Activated CD4-positive, alpha-beta memory T cell treated with anti-CD3 and anti-CD28 coated beads, Interleukin-2, amount 10 ng/mL, durations not matched to agents 7 days and 5 days (primary cell): Measurements from ENCODE around the gene HEATR9. TPM values are rescaled to one million over a fixed set of nuclear protein-coding genes. Genes with fewer than 3 reads are reported as not detected.

Experiments used
- CTCF ChIA-PET: fragments of 350-600 bp; sonication (Branson Sonifier 250); formaldehyde crosslinking; loops from one replicate; lab custom pipeline; 2021; ENCODE audit warnings: antibody characterized with exemption, inconsistent platforms; lab: Charles Lee
- POLR2A ChIA-PET: fragments of 350-600 bp; sonication (Branson Sonifier 250); formaldehyde crosslinking; loops from one replicate; lab custom pipeline; 2021; ENCODE audit warnings: antibody characterized with exemption; lab: Charles Lee
- DNase-seq: peaks from one replicate; pipeline ENCODE4 v3.0.0-alpha.2; 2020
- H3K27ac Mint-ChIP-seq: one replicate; pipeline ENCODE4 v1.8.0; 2021; ENCODE audit warnings: mild to moderate bottlenecking, mixed read lengths
- H3K27me3 Mint-ChIP-seq: one replicate; pipeline ENCODE4 v1.8.0; 2021; ENCODE audit warnings: mixed read lengths
- H3K36me3 Mint-ChIP-seq: one replicate; pipeline ENCODE4 v1.8.0; 2021; ENCODE audit warnings: low read depth, mixed read lengths
- H3K4me1 Mint-ChIP-seq: one replicate; pipeline ENCODE4 v1.8.0; 2021; ENCODE audit warnings: mixed read lengths
- H3K4me3 Mint-ChIP-seq: one replicate; pipeline ENCODE4 v1.8.0; 2021; ENCODE audit warnings: mild to moderate bottlenecking, mixed read lengths
- H3K9me3 Mint-ChIP-seq: one replicate; pipeline ENCODE4 v1.8.0; 2021; ENCODE audit warnings: mixed read lengths
- total RNA-seq, 2 experiments: library from RNA; stranded (reverse); gene quantifications; one replicate each; pipeline ENCODE4 v1.2.3, GENCODE V29; 2021

HEATR9 gene
- total RNA-seq, 2 experiments from 2014 or later, result 2.3 to 3.1 TPM

- Mint-ChIP-seq H3K27ac (peak overlapping the region; percentile 76), H3K27me3 (no peaks in the 10 kb centered on the region), H3K4me3 (peak overlapping the region; percentile 47), H3K36me3 (peaks cover 75% of the 10 kb centered on the region), H3K4me1 (peaks cover 75% of the 10 kb centered on the region), H3K9me3 (no peaks in the 10 kb centered on the region)
- DNase-seq, result peak; percentile 28
- POLR2A ChIA-PET, result interaction anchor here (0.5 to 9.4 kb wide), 11 partner anchors 17 to 66 kb away, joined by 3 to 228 read pairs (median 5); partner anchors contain the start of genes RDM1 and TAF15
- CTCF ChIA-PET, result interaction anchor here (1.1 to 1.7 kb wide), 3 partner anchors 25 to 111 kb away, joined by 4 to 9 read pairs (median 4); partner anchors contain the start of gene TAF15
Observed at GRCh38 chr17:35875072-35875799, 6.5 kb upstream of the HEATR9 start.

GRCh38 chr17:35872196-35872980 lies 3.7 kb upstream of the HEATR9 start:
- H3K9me3 Mint-ChIP-seq, result no peaks in the 10 kb centered on the region
- POLR2A ChIA-PET, result interaction anchor here (0.7 to 2.1 kb wide), 5 partner anchors 8 to 63 kb away, joined by 3 to 17 read pairs (median 6); partner anchors contain the start of genes CCL5 and TAF15
- H3K36me3 Mint-ChIP-seq, result peaks cover 51% of the 10 kb centered on the region
- no peak for DNase-seq
- H3K27me3 Mint-ChIP-seq, result no peaks in the 10 kb centered on the region
- CTCF ChIA-PET, result interaction anchor here (0.5 to 3.4 kb wide), 9 partner anchors 10 to 200 kb away, joined by 3 to 16 read pairs (median 5); partner anchors contain the start of gene RDM1
- peak overlapping the region; percentile 52 for H3K27ac Mint-ChIP-seq
- H3K4me1 Mint-ChIP-seq, result peaks cover 59% of the 10 kb centered on the region
- H3K4me3 Mint-ChIP-seq, result no peak overlapping the region

GRCh38 chr17:35870906-35871819 lies 2.5 kb upstream of the HEATR9 start:
- Mint-ChIP-seq H3K4me1 (peaks cover 54% of the 10 kb centered on the region), H3K27ac (peak overlapping the region; percentile 52), H3K27me3 (no peaks in the 10 kb centered on the region), H3K36me3 (peaks cover 42% of the 10 kb centered on the region), H3K4me3 (no peak overlapping the region), H3K9me3 (no peaks in the 10 kb centered on the region)
- POLR2A ChIA-PET, result interaction anchor here (0.8 to 2.1 kb wide), 7 partner anchors 9 to 62 kb away, joined by 3 to 17 read pairs (median 5); partner anchors contain the start of genes CCL5, RDM1 and TAF15
- DNase-seq, result peak; percentile 35
- CTCF ChIA-PET, result interaction anchor here (0.6 to 3.4 kb wide), 9 partner anchors 11 to 201 kb away, joined by 3 to 16 read pairs (median 5); partner anchors contain the start of gene RDM1

GRCh38 chr17:35867574-35867973 lies 1.1 kb downstream of the HEATR9 start:
- H3K4me3 Mint-ChIP-seq, result no peak overlapping the region
- peaks cover 43% of the 10 kb centered on the region for H3K4me1 Mint-ChIP-seq

GRCh38 chr17:35866341-35866950 lies 2.2 kb downstream of the HEATR9 start:
- no peaks in the 10 kb centered on the region for H3K9me3 Mint-ChIP-seq
- H3K4me3 Mint-ChIP-seq, result no peak overlapping the region
- ChIA-PET CTCF (interaction anchor here (0.6 to 1.6 kb wide), 4 partner anchors 16 to 207 kb away, joined by 3 to 4 read pairs (median 3); no protein-coding TSS in a partner anchor), POLR2A (interaction anchor here (0.9 kb wide), 1 partner anchor 12 kb away, joined by 4 read pairs; no protein-coding TSS in a partner anchor)
- no peak overlapping the region for H3K27ac Mint-ChIP-seq
- peaks cover 35% of the 10 kb centered on the region for H3K4me1 Mint-ChIP-seq
- H3K36me3 Mint-ChIP-seq, result peaks cover 45% of the 10 kb centered on the region
- no peaks in the 10 kb centered on the region for H3K27me3 Mint-ChIP-seq
- DNase-seq, result no peak

More at GRCh38 chr17:35867574-35867973, 1.1 kb downstream of the HEATR9 start:
- Mint-ChIP-seq H3K27me3 (no peaks in the 10 kb centered on the region), H3K27ac (no peak overlapping the region), H3K9me3 (no peaks in the 10 kb centered on the region), H3K36me3 (peaks cover 48% of the 10 kb centered on the region)
- POLR2A ChIA-PET, result interaction anchor here (2.3 kb wide), 1 partner anchor 12 kb away, joined by 10 read pairs; the partner anchor contains the start of gene CCL5
- DNase-seq, result no peak
- CTCF ChIA-PET, result interaction anchor here (1.2 kb wide), 1 partner anchor 19 kb away, joined by 4 read pairs; no protein-coding TSS in a partner anchor

GRCh38 chr17:35865412-35866340 lies 3.0 kb downstream of the HEATR9 start:
- DNase-seq, result no peak
- H3K4me1 Mint-ChIP-seq, result peaks cover 27% of the 10 kb centered on the region
- no peaks in the 10 kb centered on the region for H3K9me3 Mint-ChIP-seq
- ChIA-PET CTCF (interaction anchor here (0.6 to 1.6 kb wide), 3 partner anchors 16 to 207 kb away, joined by 3 read pairs; no protein-coding TSS in a partner anchor), POLR2A (interaction anchor here (0.9 kb wide), 1 partner anchor 13 kb away, joined by 4 read pairs; no protein-coding TSS in a partner anchor)
- peaks cover 40% of the 10 kb centered on the region for H3K36me3 Mint-ChIP-seq
- H3K4me3 Mint-ChIP-seq, result no peak overlapping the region
- no peaks in the 10 kb centered on the region for H3K27me3 Mint-ChIP-seq
- H3K27ac Mint-ChIP-seq, result peak overlapping the region; percentile 15

GRCh38 chr17:35864853-35865252 lies 3.8 kb downstream of the HEATR9 start:
- CTCF ChIA-PET, result interaction anchor here (0.6 to 0.8 kb wide), 2 partner anchors 15 to 37 kb away, joined by 3 read pairs; no protein-coding TSS in a partner anchor
- POLR2A ChIA-PET, result no interaction called here
- peaks cover 40% of the 10 kb centered on the region for H3K36me3 Mint-ChIP-seq
- no peak overlapping the region for H3K27ac Mint-ChIP-seq
- no peak for DNase-seq
- H3K4me3 Mint-ChIP-seq, result no peak overlapping the region
- peaks cover 27% of the 10 kb centered on the region for H3K4me1 Mint-ChIP-seq
- H3K9me3 Mint-ChIP-seq, result no peaks in the 10 kb centered on the region
- no peaks in the 10 kb centered on the region for H3K27me3 Mint-ChIP-seq

- Mint-ChIP-seq H3K27ac (peak overlapping the region; percentile 41), H3K9me3 (no peaks in the 10 kb centered on the region), H3K36me3 (peaks cover 29% of the 10 kb centered on the region), H3K27me3 (no peaks in the 10 kb centered on the region), H3K4me1 (peaks cover 24% of the 10 kb centered on the region), H3K4me3 (no peak overlapping the region)
- no peak for DNase-seq
- ChIA-PET CTCF (interaction anchor here (0.6 to 2.5 kb wide), 2 partner anchors 8 to 15 kb away, joined by 3 to 9 read pairs; no protein-coding TSS in a partner anchor), POLR2A (interaction anchor here (1.0 to 2.3 kb wide), 4 partner anchors 15 to 92 kb away, joined by 3 to 10 read pairs (median 4); partner anchors contain the start of gene TAF15)
Observed at GRCh38 chr17:35856603-35857002, 12.1 kb downstream of the HEATR9 start.

GRCh38 chr17:35855965-35856364 lies 12.7 kb downstream of the HEATR9 start:
- no peaks in the 10 kb centered on the region for H3K9me3 Mint-ChIP-seq
- peaks cover 28% of the 10 kb centered on the region for H3K4me1 Mint-ChIP-seq
- no peak overlapping the region for H3K4me3 Mint-ChIP-seq
- no peak overlapping the region for H3K27ac Mint-ChIP-seq
- ChIA-PET POLR2A (interaction anchor here (1.1 to 2.3 kb wide), 2 partner anchors 23 to 47 kb away, joined by 3 to 10 read pairs; partner anchors contain the start of gene TAF15), CTCF (interaction anchor here (0.6 kb wide), 1 partner anchor 16 kb away, joined by 3 read pairs; no protein-coding TSS in a partner anchor)
- DNase-seq, result no peak
- peaks cover 30% of the 10 kb centered on the region for H3K36me3 Mint-ChIP-seq
- no peaks in the 10 kb centered on the region for H3K27me3 Mint-ChIP-seq
